Naive thymus-derived CD8-positive, alpha-beta T cell (primary cell): ENCODE data around the gene EIF3B. TPM values are rescaled to one million over a fixed set of nuclear protein-coding genes. Genes with fewer than 3 reads are reported as not detected.
"Not testable (repeated sequence)": the region's sequence is repeated elsewhere in the genome, so short reads cannot be mapped to it uniquely, and the experiment has no call there.

Experiments
- ATAC-seq, 2 donors: fragments of 150-1000 bp; cut with Tn5 transposase in 1 of 2; sonication (Bioruptor Pico), chemical (Tn5 transposase) in 1 of 2; 1 replicate in 1 of 2; 2 replicates in 1 of 2; pipeline ENCODE4 v1.10.0; 2021; ENCODE audit warnings: mild to moderate bottlenecking in 2 of 2, moderate library complexity in 2 of 2
- POLR2A ChIA-PET: fragments of 350-600 bp; sonication (Branson Sonifier 250); formaldehyde crosslinking; loops from one replicate; lab custom pipeline; 2021; ENCODE audit warnings: antibody characterized with exemption; lab: Charles Lee
- DNase-seq, 10 donors: peaks; one replicate each; pipeline versions ENCODE4 v3.0.0 to v3.0.0-alpha.2; 2020 to 2022
- H3K27ac Mint-ChIP-seq, 10 donors: one replicate each; pipeline ENCODE4 v1.8.0; 2020 to 2022; ENCODE audit warnings: mild to moderate bottlenecking in 10 of 10, mixed read lengths in 10 of 10, moderate library complexity in 4 of 10, inconsistent platforms in 1 of 10
- H3K27me3 Mint-ChIP-seq, 5 donors: one replicate each; pipeline ENCODE4 v1.8.0; 2021 to 2022; ENCODE audit warnings: mixed read lengths in 5 of 5
- H3K36me3 Mint-ChIP-seq, 3 donors: one replicate each; pipeline ENCODE4 v1.8.0; 2020 to 2022; ENCODE audit warnings: mixed read lengths in 3 of 3, mild to moderate bottlenecking in 2 of 3, inconsistent platforms in 1 of 3
- H3K4me1 Mint-ChIP-seq, 4 donors: one replicate each; pipeline ENCODE4 v1.8.0; 2021 to 2022; ENCODE audit warnings: mixed read lengths in 4 of 4
- H3K4me3 Mint-ChIP-seq, 10 donors: one replicate each; pipeline ENCODE4 v1.8.0; 2020 to 2022; ENCODE audit warnings: mild to moderate bottlenecking in 10 of 10, mixed read lengths in 10 of 10, moderate library complexity in 6 of 10, inconsistent platforms in 1 of 10
- H3K9me3 Mint-ChIP-seq, 9 donors: one replicate each; pipeline ENCODE4 v1.8.0; 2020 to 2022; ENCODE audit warnings: mixed read lengths in 9 of 9, mild to moderate bottlenecking in 3 of 9, inconsistent platforms in 1 of 9, moderate library complexity in 1 of 9
- polyA plus RNA-seq, 3 donors: library from polyadenylated mRNA; unstranded; fragments of 300-500 nt; fragmentation: Illumina TruSeq; gene quantifications; one replicate each; pipeline ENCODE4 v1.2.3, GENCODE V29; 2021
- total RNA-seq, 8 experiments: library from RNA in 2 of 8; stranded (reverse) in 2 of 8; gene quantifications; one replicate each; pipeline ENCODE4 v1.2.3 and lab custom pipeline; 2021 to 2026

The EIF3B gene
- total and polyA plus RNA-seq, 5 experiments from 2014 or later = 96.5 to 164 (median 153) TPM

- ATAC-seq = no peak
- Mint-ChIP-seq H3K4me1 (peaks cover 0 to 4% (median 0%) of the 10 kb centered on the region in 4 donors), H3K27me3 (no peaks in the 10 kb centered on the region), H3K36me3 (peaks cover 5 to 95% (median 28%) of the 10 kb centered on the region in 3 donors), H3K4me3 (no peak overlapping the region), H3K27ac (no peak overlapping the region), H3K9me3 (no peaks in the 10 kb centered on the region)
- peak in 1 of 10 donors; percentile 34 for DNase-seq
- POLR2A ChIA-PET = no interaction called here
These were observed 16.7 kb downstream of the EIF3B start for GRCh38 chr7:2371329-2371728.

DNA sequence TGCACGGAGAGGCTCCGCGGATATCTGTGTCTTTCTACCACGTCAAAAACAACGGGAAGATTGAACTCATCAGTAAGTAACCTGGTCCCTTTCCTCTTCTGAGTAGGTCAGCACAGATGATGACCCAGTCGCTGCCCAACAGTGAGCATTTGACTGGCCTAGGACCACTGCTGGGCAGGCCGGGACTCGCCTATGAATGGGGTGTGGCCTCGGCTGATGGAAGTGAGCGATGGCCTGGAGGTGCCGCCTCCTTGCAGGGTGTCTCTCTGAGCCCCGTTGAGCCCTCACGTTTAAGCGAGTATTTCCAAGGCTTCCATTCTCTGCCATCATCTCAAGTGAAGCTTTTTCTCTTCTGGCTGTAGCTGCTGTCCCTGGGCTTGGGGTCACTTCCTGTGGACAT, 18.1 kb downstream of the EIF3B start:
- Mint-ChIP-seq H3K4me1 (peaks cover 0 to 9% (median 3%) of the 10 kb centered on the region in 4 donors), H3K4me3 (no peak overlapping the region), H3K27me3 (no peaks in the 10 kb centered on the region), H3K27ac (peak overlapping the region in 1 of 10 donors; percentile 75), H3K9me3 (no peaks in the 10 kb centered on the region), H3K36me3 (peaks cover 5 to 94% (median 31%) of the 10 kb centered on the region in 3 donors)
- POLR2A ChIA-PET = no interaction called here
- ATAC-seq (no peak), DNase-seq (peak in 1 of 10 donors; percentile 21)

GRCh38 chr7:2373124-2373556, 18.5 kb downstream of the EIF3B start:
- Mint-ChIP-seq H3K4me3 (no peak overlapping the region), H3K4me1 (peaks cover 0 to 11% (median 5%) of the 10 kb centered on the region in 4 donors), H3K27me3 (no peaks in the 10 kb centered on the region), H3K27ac (peak overlapping the region in 1 of 10 donors; percentile 75), H3K9me3 (no peaks in the 10 kb centered on the region), H3K36me3 (peaks cover 5 to 94% (median 31%) of the 10 kb centered on the region in 3 donors)
- ATAC-seq (no peak), DNase-seq (peak in 1 of 10 donors; percentile 19)
- POLR2A ChIA-PET = interaction anchor here (1.4 kb wide), 1 partner anchor 19 kb away, joined by 4 read pairs; the partner anchor contains the start of gene EIF3B

- H3K4me3 Mint-ChIP-seq = no peak overlapping the region
These were observed 19.0 kb downstream of the EIF3B start for GRCh38 chr7:2373646-2374045.

DNA sequence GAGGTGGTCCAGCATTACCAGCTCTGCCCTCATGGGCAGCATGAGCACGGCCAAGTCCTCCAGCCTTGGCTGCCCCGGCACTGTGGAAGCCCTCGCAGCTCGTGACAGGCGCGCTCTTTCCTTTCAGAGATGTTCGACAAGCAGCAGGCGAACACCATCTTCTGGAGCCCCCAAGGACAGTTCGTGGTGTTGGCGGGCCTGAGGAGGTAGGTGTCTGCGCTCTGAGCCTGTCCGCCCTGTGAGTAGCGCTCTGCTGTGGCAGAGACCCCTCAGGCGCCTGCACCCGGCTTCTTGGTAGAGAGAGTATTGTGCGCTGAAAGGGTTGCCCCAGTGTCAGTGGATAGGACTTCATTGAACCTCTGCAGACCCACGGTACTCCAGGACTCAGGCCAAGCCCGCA, 19.8 kb downstream of the EIF3B start:
- POLR2A ChIA-PET = interaction anchor here (1.4 kb wide), 1 partner anchor 20 kb away, joined by 4 read pairs; the partner anchor contains the start of gene EIF3B
- H3K27me3 Mint-ChIP-seq = no peaks in the 10 kb centered on the region
- no peak overlapping the region for H3K27ac Mint-ChIP-seq
- H3K9me3 Mint-ChIP-seq = no peaks in the 10 kb centered on the region
- H3K4me1 Mint-ChIP-seq = peaks cover 0 to 13% (median 6%) of the 10 kb centered on the region in 4 donors
- no peak overlapping the region for H3K4me3 Mint-ChIP-seq
- DNase-seq (no peak), ATAC-seq (no peak)
- H3K36me3 Mint-ChIP-seq = peaks cover 5 to 94% (median 33%) of the 10 kb centered on the region in 3 donors

More at GRCh38 chr7:2373646-2374045, 19.0 kb downstream of the EIF3B start:
- POLR2A ChIA-PET = interaction anchor here (1.4 kb wide), 1 partner anchor 20 kb away, joined by 4 read pairs; the partner anchor contains the start of gene EIF3B
- Mint-ChIP-seq H3K9me3 (no peaks in the 10 kb centered on the region), H3K27me3 (no peaks in the 10 kb centered on the region), H3K36me3 (peaks cover 5 to 94% (median 35%) of the 10 kb centered on the region in 3 donors), H3K4me1 (peaks cover 0 to 12% (median 6%) of the 10 kb centered on the region in 4 donors), H3K27ac (no peak overlapping the region)
- ATAC-seq (no peak), DNase-seq (peak in 1 of 10 donors; percentile 48)

DNA sequence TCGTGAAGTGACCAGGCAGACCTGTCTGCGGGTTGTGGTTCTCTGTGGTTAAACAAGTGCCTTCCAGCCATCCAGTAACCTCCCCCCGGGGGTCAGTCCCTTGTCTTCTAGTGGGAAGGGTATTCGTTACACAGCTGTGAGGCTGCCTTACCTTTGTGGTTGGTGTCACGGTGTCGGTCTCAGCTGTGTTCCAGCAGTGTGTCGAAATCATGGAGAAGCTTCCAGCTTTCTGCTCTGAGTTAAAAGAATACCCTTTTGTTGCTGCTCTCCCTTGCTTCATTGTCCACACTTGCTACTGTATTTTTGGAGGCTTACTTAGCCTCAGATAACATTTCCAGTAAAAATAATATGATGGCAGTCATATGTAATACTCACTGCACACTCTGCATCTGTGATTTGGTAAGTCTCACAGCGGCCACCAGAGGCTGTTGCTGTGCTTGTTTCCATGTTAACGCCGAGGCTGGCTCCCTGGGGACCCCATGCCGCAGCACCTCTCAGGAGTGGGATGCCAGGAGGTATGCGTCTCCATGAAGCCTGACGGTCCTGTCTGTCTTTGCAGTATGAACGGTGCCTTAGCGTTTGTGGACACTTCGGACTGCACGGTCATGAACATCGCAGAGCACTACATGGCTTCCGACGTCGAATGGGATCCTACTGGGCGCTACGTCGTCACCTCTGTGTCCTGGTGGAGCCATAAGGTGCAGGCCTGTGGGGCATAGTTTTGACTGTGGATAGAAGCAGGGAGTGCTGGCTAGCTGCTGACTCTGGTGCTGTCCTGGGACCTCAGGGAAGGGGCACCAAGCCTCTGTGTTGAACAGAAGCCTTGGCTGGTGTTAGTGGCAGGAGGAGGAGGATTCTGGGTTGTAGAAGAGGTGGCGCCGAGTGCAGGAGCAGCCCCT, 20.5 kb downstream of the EIF3B start:
- H3K4me3 Mint-ChIP-seq = no peak overlapping the region
- DNase-seq (no peak), ATAC-seq (no peak)
- no peaks in the 10 kb centered on the region for H3K27me3 Mint-ChIP-seq
- peak overlapping the region in 1 of 10 donors; percentile 80 for H3K27ac Mint-ChIP-seq
- POLR2A ChIA-PET = interaction anchor here (1.2 kb wide), 1 partner anchor 21 kb away, joined by 3 read pairs; no protein-coding TSS in a partner anchor
- peaks cover 0 to 15% (median 6%) of the 10 kb centered on the region in 4 donors for H3K4me1 Mint-ChIP-seq
- peaks cover 5 to 94% (median 30%) of the 10 kb centered on the region in 3 donors for H3K36me3 Mint-ChIP-seq
- H3K9me3 Mint-ChIP-seq = no peaks in the 10 kb centered on the region

DNA sequence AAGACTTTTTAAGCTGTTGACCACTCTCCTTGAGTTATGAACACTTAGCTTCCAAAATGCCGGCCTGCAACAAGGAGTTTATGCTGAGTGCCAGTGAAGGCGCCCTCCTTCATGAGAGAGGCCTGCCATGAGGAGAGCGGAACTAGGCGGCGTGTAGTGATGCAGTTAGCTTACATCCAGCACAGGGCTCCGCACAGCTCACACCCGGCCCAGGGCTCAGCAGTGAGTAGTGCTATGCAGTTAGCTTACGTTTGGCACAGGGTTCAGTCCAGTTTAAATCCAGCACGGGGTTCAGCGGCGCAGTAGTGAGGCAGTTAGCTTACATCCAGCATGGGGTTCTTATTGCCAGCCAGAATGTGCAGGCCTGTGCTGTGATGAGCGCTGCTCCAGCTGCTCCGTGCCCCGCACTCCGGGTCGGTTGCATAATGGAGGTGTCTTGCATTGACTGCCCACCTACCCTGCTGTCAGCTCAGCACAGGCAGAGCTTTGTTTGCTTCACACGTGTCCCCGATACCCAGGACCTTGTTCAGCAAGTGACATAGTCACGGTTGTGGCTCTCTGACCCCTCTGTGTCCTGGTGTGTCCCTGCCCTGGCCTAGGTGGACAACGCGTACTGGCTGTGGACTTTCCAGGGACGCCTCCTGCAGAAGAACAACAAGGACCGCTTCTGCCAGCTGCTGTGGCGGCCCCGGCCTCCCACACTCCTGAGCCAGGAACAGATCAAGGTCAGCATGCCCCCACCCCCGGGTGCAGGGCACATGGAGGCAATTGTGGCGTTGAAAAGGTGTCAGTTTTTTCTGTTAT, 21.9 kb downstream of the EIF3B start:
- POLR2A ChIA-PET = interaction anchor here (0.6 kb wide), 2 partner anchors 132 to 323 kb away, joined by 3 to 5 read pairs; no protein-coding TSS in a partner anchor
- Mint-ChIP-seq H3K4me1 (peaks cover 0 to 17% (median 6%) of the 10 kb centered on the region in 4 donors), H3K4me3 (no peak overlapping the region), H3K36me3 (peaks cover 5 to 96% (median 36%) of the 10 kb centered on the region in 3 donors), H3K27me3 (no peaks in the 10 kb centered on the region), H3K9me3 (no peaks in the 10 kb centered on the region), H3K27ac (peak overlapping the region in 1 of 10 donors; percentile 68)
- ATAC-seq (no peak), DNase-seq (no peak)

DNA sequence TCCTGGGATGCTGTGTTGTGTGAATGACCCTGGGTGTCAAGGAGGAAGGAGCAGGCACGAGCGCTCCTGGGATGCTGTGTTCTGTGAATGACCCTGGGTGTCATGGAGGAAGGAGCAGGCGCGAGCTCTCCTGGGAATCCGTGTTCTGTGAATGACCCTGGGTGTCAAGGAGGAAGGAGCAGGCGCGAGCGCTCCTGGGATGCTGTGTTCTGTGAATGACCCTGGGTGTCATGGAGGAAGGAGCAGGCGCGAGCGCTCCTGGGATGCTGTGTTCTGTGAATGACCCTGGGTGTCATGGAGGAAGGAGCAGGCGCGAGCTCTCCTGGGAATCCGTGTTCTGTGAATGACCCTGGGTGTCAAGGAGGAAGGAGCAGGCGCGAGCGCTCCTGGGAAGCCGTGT, 22.9 kb downstream of the EIF3B start:
- H3K9me3 Mint-ChIP-seq, H3K4me3 Mint-ChIP-seq, DNase-seq, POLR2A ChIA-PET, ATAC-seq, H3K27me3 Mint-ChIP-seq: not testable (repeated sequence)
- peak overlapping the region in 1 of 10 donors; percentile 68 for H3K27ac Mint-ChIP-seq
- peaks cover 0 to 17% (median 6%) of the 10 kb centered on the region in 4 donors for H3K4me1 Mint-ChIP-seq
- H3K36me3 Mint-ChIP-seq = peaks cover 2 to 96% (median 29%) of the 10 kb centered on the region in 3 donors

GRCh38 chr7:2378125-2378524, 23.5 kb downstream of the EIF3B start:
- H3K4me1 Mint-ChIP-seq = peaks cover 0 to 17% (median 6%) of the 10 kb centered on the region in 4 donors
- peaks cover 0 to 90% (median 28%) of the 10 kb centered on the region in 3 donors for H3K36me3 Mint-ChIP-seq
- H3K4me3 Mint-ChIP-seq, POLR2A ChIA-PET, H3K27me3 Mint-ChIP-seq, DNase-seq, H3K9me3 Mint-ChIP-seq, ATAC-seq: not testable (repeated sequence)
- H3K27ac Mint-ChIP-seq = peak overlapping the region in 1 of 10 donors; percentile 53

- Mint-ChIP-seq H3K27ac (peak overlapping the region in 2 of 10 donors; percentile 27 to 44), H3K36me3 (peaks cover 0 to 80% (median 28%) of the 10 kb centered on the region in 3 donors), H3K9me3 (no peaks in the 10 kb centered on the region), H3K27me3 (no peaks in the 10 kb centered on the region), H3K4me3 (no peak overlapping the region), H3K4me1 (peaks cover 0 to 17% (median 6%) of the 10 kb centered on the region in 4 donors)
- ATAC-seq (no peak), DNase-seq (no peak)
- POLR2A ChIA-PET = no interaction called here
These were observed 24.5 kb downstream of the EIF3B start for GRCh38 chr7:2379161-2379560.

- Mint-ChIP-seq H3K36me3 (peaks cover 0 to 73% (median 28%) of the 10 kb centered on the region in 3 donors), H3K27me3 (no peaks in the 10 kb centered on the region), H3K27ac (peak overlapping the region in 2 of 10 donors; percentile 27 to 73), H3K4me3 (no peak overlapping the region), H3K9me3 (no peaks in the 10 kb centered on the region), H3K4me1 (peaks cover 0 to 17% (median 6%) of the 10 kb centered on the region in 4 donors)
- ATAC-seq (no peak), DNase-seq (no peak)
- POLR2A ChIA-PET = no interaction called here
These were observed 25.3 kb downstream of the EIF3B start for GRCh38 chr7:2379821-2380450.

DNA sequence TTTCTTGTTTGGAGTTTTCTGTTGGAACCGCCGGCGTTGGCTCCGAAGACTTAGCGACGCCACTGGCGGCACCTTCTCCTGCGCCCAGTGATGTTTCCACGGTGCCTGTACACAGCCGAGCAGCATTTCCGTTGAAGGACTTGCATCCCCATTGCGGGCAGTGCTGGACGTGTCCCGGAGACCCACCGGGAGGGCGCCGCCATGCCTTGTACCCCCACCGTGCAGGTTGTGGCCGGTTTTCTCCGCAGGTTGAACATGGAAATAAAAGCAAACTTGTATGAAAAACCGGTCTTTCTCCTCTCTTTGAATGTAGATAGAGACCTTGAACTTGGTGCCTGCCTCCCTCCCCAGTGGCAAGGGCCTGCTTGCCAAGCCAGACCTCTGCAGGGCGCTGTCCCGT, 25.8 kb downstream of the EIF3B start:
- peak overlapping the region in 1 of 10 donors; percentile 71 for H3K27ac Mint-ChIP-seq
- POLR2A ChIA-PET = no interaction called here
- peaks cover 0 to 68% (median 26%) of the 10 kb centered on the region in 3 donors for H3K36me3 Mint-ChIP-seq
- H3K4me3 Mint-ChIP-seq = no peak overlapping the region
- no peaks in the 10 kb centered on the region for H3K9me3 Mint-ChIP-seq
- H3K4me1 Mint-ChIP-seq = peaks cover 0 to 14% (median 6%) of the 10 kb centered on the region in 4 donors
- ATAC-seq (no peak), DNase-seq (no peak)
- H3K27me3 Mint-ChIP-seq = no peaks in the 10 kb centered on the region
